ENCODE data around the gene ATXN7L1.

DNA sequence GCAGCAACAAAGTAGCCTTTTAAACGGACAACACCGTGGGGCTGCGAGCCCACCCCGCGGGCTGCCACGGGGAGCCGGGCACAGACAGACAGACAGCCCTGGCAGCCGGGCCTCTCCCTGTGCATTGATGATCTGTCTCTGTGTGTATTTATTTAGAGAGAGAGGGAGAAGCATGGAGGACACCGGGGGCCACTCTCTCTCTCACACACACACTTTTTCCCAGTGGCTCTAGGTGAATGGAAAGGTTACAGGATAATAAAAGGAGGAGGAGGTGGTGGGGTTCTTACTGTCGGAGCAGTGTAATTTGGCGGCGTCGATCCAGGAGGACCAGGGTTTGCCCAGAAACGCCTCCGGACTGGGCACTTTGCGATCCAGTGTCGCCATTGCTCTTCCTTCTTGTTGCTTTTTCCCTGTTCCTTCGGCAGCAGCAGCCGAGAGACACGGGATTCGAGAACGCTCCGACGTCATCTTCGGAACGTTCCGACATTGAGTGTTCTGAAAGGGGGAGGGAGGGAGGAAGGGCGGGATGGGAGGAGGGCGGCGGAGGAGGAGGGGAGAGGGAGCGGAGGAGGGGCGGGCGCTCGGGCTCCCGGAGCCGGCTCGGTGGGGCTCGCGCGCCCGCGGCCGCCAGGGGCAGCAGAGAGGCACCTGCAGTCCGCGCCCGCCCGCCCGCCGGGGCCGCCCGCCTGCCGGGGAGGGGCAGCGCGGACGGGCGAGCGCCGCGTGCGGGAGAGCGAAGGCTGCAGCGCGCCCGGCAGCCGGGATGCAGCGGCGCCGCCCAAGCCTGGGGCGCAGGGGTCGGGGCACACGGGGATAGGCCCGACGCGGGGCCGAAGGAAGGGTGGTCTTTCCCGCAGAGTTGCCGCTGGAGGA lies at the start of gene ATXN7L1:
- TF ChIP-seq, protein P1, sequence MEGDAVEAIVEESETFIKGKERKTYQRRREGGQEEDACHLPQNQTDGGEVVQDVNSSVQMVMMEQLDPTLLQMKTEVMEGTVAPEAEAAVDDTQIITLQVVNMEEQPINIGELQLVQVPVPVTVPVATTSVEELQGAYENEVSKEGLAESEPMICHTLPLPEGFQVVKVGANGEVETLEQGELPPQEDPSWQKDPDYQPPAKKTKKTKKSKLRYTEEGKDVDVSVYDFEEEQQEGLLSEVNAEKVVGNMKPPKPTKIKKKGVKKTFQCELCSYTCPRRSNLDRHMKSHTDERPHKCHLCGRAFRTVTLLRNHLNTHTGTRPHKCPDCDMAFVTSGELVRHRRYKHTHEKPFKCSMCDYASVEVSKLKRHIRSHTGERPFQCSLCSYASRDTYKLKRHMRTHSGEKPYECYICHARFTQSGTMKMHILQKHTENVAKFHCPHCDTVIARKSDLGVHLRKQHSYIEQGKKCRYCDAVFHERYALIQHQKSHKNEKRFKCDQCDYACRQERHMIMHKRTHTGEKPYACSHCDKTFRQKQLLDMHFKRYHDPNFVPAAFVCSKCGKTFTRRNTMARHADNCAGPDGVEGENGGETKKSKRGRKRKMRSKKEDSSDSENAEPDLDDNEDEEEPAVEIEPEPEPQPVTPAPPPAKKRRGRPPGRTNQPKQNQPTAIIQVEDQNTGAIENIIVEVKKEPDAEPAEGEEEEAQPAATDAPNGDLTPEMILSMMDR (IDR thresholded peaks at IDR 0.05), result peak in 1 of 3 experiments; percentile 56
- TF ChIP-seq POLR2A (IDR thresholded peaks at IDR 0.05), result peak in 1 of 2 donors; percentile 70
- TF ChIP-seq POLR2AphosphoS5 (IDR thresholded peaks at IDR 0.05; ENCODE audit: insufficient read depth in 1 of 2, low read depth in 1 of 2), result peak; percentile 79
